GM23338 (cell line): ENCODE data around the gene CNNM4. TPM values are rescaled to one million over a fixed set of nuclear protein-coding genes. Genes with fewer than 3 reads are reported as not detected.

Source experiments
- ATAC-seq: fragments of 200-7000 bp; cut with Tn5 transposase; 3 replicates; pipeline ENCODE4 v1.9.1; 2020
- DNase-seq: peaks from one replicate; pipeline ENCODE4 v3.0.0-alpha.2; 2015; ENCODE audit warnings: low spot score
- H2AFZ ChIP-seq: fragments of 200-600 bp; sonication (generic); 2 replicates; pipeline ENCODE4 v1.8.0; 2016; ENCODE audit warnings: antibody characterized with exemption, mild to moderate bottlenecking, moderate library complexity
- H3F3A ChIP-seq: fragments of 200-600 bp; sonication (generic); replicated peaks from 2 replicates; pipeline ENCODE4 v1.8.0; 2017; ENCODE audit warnings: antibody characterized with exemption, mixed run types, low read depth
- H3K27ac ChIP-seq: fragments of 200-600 bp; sonication (generic); 2 replicates; pipeline ENCODE4 v1.6.1; 2016; ENCODE audit warnings: low read depth
- H3K27me3 ChIP-seq: fragments of 200-600 bp; sonication (generic); 2 replicates; pipeline ENCODE4 v1.8.0; 2016; ENCODE audit warnings: mild to moderate bottlenecking, mixed run types, moderate library complexity; ENCODE audit not compliant: insufficient read depth
- H3K36me3 ChIP-seq: fragments of 200-600 bp; sonication (generic); 2 replicates; pipeline ENCODE4 v1.8.0; 2016; ENCODE audit warnings: mild to moderate bottlenecking; ENCODE audit not compliant: insufficient read depth
- H3K4me1 ChIP-seq: fragments of 200-600 bp; sonication (generic); 2 replicates; pipeline ENCODE4 v1.8.0; 2016; ENCODE audit warnings: mild to moderate bottlenecking, moderate library complexity; ENCODE audit not compliant: insufficient read depth
- H3K4me2 ChIP-seq: fragments of 200-600 bp; sonication (generic); 2 replicates; pipeline ENCODE4 v1.7.1; 2017; ENCODE audit warnings: mixed run types
- H3K4me3 ChIP-seq: fragments of 200-600 bp; sonication (generic); 2 replicates; pipeline ENCODE4 v1.6.1; 2016; ENCODE audit warnings: mixed run types
- H3K79me2 ChIP-seq: fragments of 200-600 bp; sonication (generic); replicated peaks from 2 replicates; pipeline ENCODE4 v1.8.0; 2017; ENCODE audit warnings: mild to moderate bottlenecking; ENCODE audit not compliant: insufficient read depth
- H3K9me2 ChIP-seq: fragments of 200-600 bp; sonication (generic); 2 replicates; pipeline ENCODE4 v1.8.0; 2017; ENCODE audit not compliant: insufficient read depth
- H4K20me1 ChIP-seq: fragments of 200-600 bp; sonication (generic); replicated peaks from 2 replicates; pipeline ENCODE4 v1.8.0; 2017; ENCODE audit warnings: mild to moderate bottlenecking; ENCODE audit not compliant: insufficient read depth
- H3K27ac Mint-ChIP-seq: 2 replicates; pipeline ENCODE4 v1.8.0; 2020; ENCODE audit warnings: inconsistent platforms, mild to moderate bottlenecking, moderate library complexity, mixed read lengths
- H3K27me3 Mint-ChIP-seq: 3 replicates; pipeline ENCODE4 v1.8.0; 2022; ENCODE audit warnings: low read depth, mild to moderate bottlenecking, moderate library complexity, mixed read lengths, inconsistent platforms; ENCODE audit not compliant: insufficient read depth, poor library complexity
- H3K36me3 Mint-ChIP-seq: 3 replicates; pipeline ENCODE4 v1.8.0; 2021; ENCODE audit warnings: low read depth, mild to moderate bottlenecking, inconsistent platforms, moderate library complexity, mixed read lengths
- H3K4me1 Mint-ChIP-seq: 3 replicates; pipeline ENCODE4 v1.8.0; 2020; ENCODE audit warnings: mild to moderate bottlenecking, inconsistent platforms, mixed read lengths
- H3K4me3 Mint-ChIP-seq: 3 replicates; pipeline ENCODE4 v1.8.0; 2021; ENCODE audit warnings: moderate library complexity, mild to moderate bottlenecking, inconsistent platforms, mixed read lengths
- H3K9me3 Mint-ChIP-seq: 3 replicates; pipeline ENCODE4 v1.8.0; 2020; ENCODE audit warnings: moderate library complexity, mild to moderate bottlenecking, inconsistent platforms, mixed read lengths
- CREB1 ChIP-seq: fragments of 250-450 bp; sonication (Bioruptor Pico); IDR thresholded peaks from 2 replicates; pipeline ENCODE4 v1.5.0; 2020; ENCODE audit warnings: low read depth, mild to moderate bottlenecking, moderate library complexity
- CTCF ChIP-seq, 2 experiments: fragments of 200-600 bp in 1 of 2; sonication (generic) in 1 of 2; conservative IDR thresholded peaks; 2 replicates each; pipeline versions ENCODE4 v1.5.1 to v1.6.1; 2016 to 2017; ENCODE audit warnings: antibody characterized with exemption in 2 of 2, low read depth in 2 of 2, mild to moderate bottlenecking in 2 of 2, moderate library complexity in 1 of 2
- ETS1 ChIP-seq: IDR thresholded peaks from 2 replicates; pipeline ENCODE4 v1.6.1; 2016; ENCODE audit warnings: antibody characterized with exemption
- JUNB ChIP-seq: IDR thresholded peaks from one replicate; pipeline ENCODE4 v1.6.1; 2016; ENCODE audit warnings: antibody characterized with exemption; ENCODE audit not compliant: unreplicated experiment
- REST ChIP-seq: IDR thresholded peaks from one replicate; pipeline ENCODE4 v1.6.1; 2018; ENCODE audit warnings: antibody characterized with exemption; ENCODE audit not compliant: unreplicated experiment
- ZNF114 ChIP-seq: fragments of 250-450 bp; sonication (Bioruptor Pico); IDR thresholded peaks from 2 replicates; pipeline ENCODE4 v1.5.0; 2020; ENCODE audit warnings: mild to moderate bottlenecking, moderate library complexity
- ZNF331 ChIP-seq: fragments of 250-450 bp; sonication (Bioruptor Pico); IDR thresholded peaks from 2 replicates; pipeline ENCODE4 v1.5.0; 2020; ENCODE audit warnings: low read depth, mild to moderate bottlenecking, moderate library complexity
- polyA plus RNA-seq: library from polyadenylated mRNA; unstranded; fragments of >200 nt; fragmentation: Nextera tagmentation; extraction: Ambion mirVana; gene quantifications from 2 replicates; pipeline ENCODE4 v1.2.1, GENCODE V29; 2016
- total RNA-seq: library from RNA; depleted of rRNA; stranded (reverse); fragments of >200 nt; shearing (Covaris generic); gene quantifications from 2 replicates; pipeline ENCODE4 v1.2.3, GENCODE V29; 2014

CNNM4 gene
- total and polyA plus RNA-seq, 2 experiments from 2014 or later, result 2.9 to 12.9 TPM

- TF ChIP-seq CTCF (conservative IDR thresholded peaks at IDR 0.05; ENCODE audit: low read depth in 2 of 2), result no peak
- no peak for TF ChIP-seq ZNF114
- no peak for TF ChIP-seq JUNB
- TF ChIP-seq ETS1, result no peak
Measured at GRCh38 chr2:96754317-96754716, 6.4 kb upstream of the CNNM4 start (continued).

- DNase-seq (no peak), ATAC-seq (no peak)
- Mint-ChIP-seq H3K4me1 (peaks cover 25% of the 10 kb centered on the region), H3K9me3 (no peaks in the 10 kb centered on the region), H3K4me3 (no peak overlapping the region), H3K36me3 (no peaks in the 10 kb centered on the region), H3K27me3 (peaks cover 20% of the 10 kb centered on the region), H3K27ac (no peak overlapping the region)
- TF ChIP-seq ZNF331 (CRISPR knock-in tag) (no peak), ZNF114 (no peak), CTCF (conservative IDR thresholded peaks at IDR 0.05; ENCODE audit: low read depth in 2 of 2) (peak in 1 of 2 experiments; percentile 36; a peak in 1 of 4 replicates), CREB1 (no peak)
- Histone ChIP-seq H3K79me2 (no peaks in the 10 kb centered on the region; the same call in 1 of the 2 replicates), H4K20me1 (peaks cover 3% of the 10 kb centered on the region; the same call in 1 of the 2 replicates), H3K4me1 (peaks cover 14% of the 10 kb centered on the region), H2AFZ (no peak overlapping the region), H3K36me3 (no peaks in the 10 kb centered on the region), H3K4me3 (no peak overlapping the region), H3K27ac (no peak overlapping the region), H3K27me3 (peaks cover 3% of the 10 kb centered on the region; the same call in 1 of the 2 replicates), H3K9me2 (peaks cover 4% of the 10 kb centered on the region; the same call in 1 of the 2 replicates), H3K4me2 (no peak overlapping the region), H3F3A (peaks cover 10% of the 10 kb centered on the region)
Measured at GRCh38 chr2:96756788-96757476, 3.8 kb upstream of the CNNM4 start.

- Mint-ChIP-seq H3K27me3 (peaks cover 24% of the 10 kb centered on the region), H3K36me3 (no peaks in the 10 kb centered on the region), H3K4me1 (peaks cover 30% of the 10 kb centered on the region), H3K27ac (no peak overlapping the region), H3K9me3 (no peaks in the 10 kb centered on the region), H3K4me3 (no peak overlapping the region)
- Histone ChIP-seq H3K27me3 (peaks cover 9% of the 10 kb centered on the region; the same call in 1 of the 2 replicates), H4K20me1 (peaks cover 3% of the 10 kb centered on the region; the same call in 1 of the 2 replicates), H3K9me2 (peaks cover 4% of the 10 kb centered on the region; the same call in 1 of the 2 replicates), H3K36me3 (no peaks in the 10 kb centered on the region), H3K4me2 (no peak overlapping the region), H2AFZ (no peak overlapping the region), H3K27ac (no peak overlapping the region), H3K4me1 (peaks cover 19% of the 10 kb centered on the region), H3K4me3 (no peak overlapping the region), H3F3A (peaks cover 10% of the 10 kb centered on the region), H3K79me2 (no peaks in the 10 kb centered on the region; the same call in 1 of the 2 replicates)
- DNase-seq, result no peak
- TF ChIP-seq ZNF331 (CRISPR knock-in tag), result no peak
- TF ChIP-seq CTCF (conservative IDR thresholded peaks at IDR 0.05; ENCODE audit: low read depth in 2 of 2), result no peak
- no peak for TF ChIP-seq REST
- no peak for ATAC-seq
Measured at GRCh38 chr2:96757477-96757860, 3.2 kb upstream of the CNNM4 start.
